OCI-LY7 (cell line): ENCODE data around the gene ZMIZ1.

Experiments
- CTCF ChIP-seq: fragments of 200-600 bp; sonication (generic); conservative IDR thresholded peaks from 2 replicates; pipeline ENCODE4 v1.5.1; 2014; ENCODE audit warnings: mild to moderate bottlenecking, antibody characterized with exemption, low read length, moderate library complexity, mixed read lengths
- EZH2phosphoT487 ChIP-seq: fragments of 200-600 bp; sonication (generic); IDR thresholded peaks from 2 replicates; pipeline ENCODE4 v1.6.1; 2018; ENCODE audit warnings: low read depth, borderline replicate concordance, mild to moderate bottlenecking, mixed run types, antibody characterized with exemption, low read length, moderate library complexity, mixed read lengths

- TF ChIP-seq CTCF (no peak), EZH2phosphoT487 (no peak)
Measured at GRCh38 chr10:79149345-79149661, 80.5 kb downstream of the ZMIZ1 start.
